NCI-H1417 (cell line): ENCODE measurements around the gene AIFM3.

ENCODE experiments used
- DNase-seq, 3 experiments: peaks; one replicate each; lab custom pipeline; 2025; lab: John Stamatoyannopoulos, UW

The AIFM3 gene

DNA sequence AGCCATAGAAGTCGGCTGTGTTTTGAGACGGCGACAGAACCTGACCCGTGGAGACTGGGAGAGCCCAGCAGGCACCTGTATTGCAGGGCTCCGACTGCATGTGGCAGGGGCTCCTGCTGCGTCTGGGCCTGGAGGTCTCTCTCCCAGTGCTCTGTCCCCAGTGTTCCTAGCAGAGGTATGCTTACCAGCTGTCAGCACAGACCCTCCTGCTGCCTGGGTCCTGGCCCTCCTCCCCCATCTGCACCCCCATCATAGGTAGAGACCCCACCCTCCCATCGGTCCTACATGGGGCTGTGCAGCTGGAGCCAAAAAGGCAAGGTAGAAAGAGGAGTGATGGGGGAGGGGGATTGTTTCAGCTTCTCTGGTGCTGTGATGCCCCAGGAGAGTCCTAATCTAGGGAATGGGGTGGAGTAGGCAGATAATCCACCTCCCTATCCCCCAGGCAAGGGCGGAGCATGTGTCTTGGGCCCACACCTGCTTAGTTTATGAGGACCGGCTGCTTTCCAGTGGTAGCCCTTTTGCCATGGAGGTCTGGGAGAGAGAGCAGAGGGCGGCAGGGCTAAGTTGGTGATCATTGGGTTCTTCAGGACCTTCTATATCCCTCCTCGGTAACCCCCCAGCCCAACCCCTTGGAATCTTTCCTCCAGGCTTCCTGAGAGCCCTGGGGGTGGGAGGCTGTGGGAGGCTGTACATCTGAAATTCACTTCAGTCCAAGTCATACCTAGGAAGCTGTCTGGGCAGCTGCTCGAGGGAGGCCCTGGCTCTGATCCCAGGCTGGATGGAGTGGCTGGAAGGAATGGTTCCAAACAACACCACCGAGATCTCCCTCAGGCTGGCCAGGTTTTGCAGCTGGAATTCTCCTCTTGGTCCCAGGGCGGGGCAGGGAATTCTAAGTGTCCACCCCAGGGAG lies 60.0 kb downstream of the AIFM3 start:
- no peak for DNase-seq

DNA sequence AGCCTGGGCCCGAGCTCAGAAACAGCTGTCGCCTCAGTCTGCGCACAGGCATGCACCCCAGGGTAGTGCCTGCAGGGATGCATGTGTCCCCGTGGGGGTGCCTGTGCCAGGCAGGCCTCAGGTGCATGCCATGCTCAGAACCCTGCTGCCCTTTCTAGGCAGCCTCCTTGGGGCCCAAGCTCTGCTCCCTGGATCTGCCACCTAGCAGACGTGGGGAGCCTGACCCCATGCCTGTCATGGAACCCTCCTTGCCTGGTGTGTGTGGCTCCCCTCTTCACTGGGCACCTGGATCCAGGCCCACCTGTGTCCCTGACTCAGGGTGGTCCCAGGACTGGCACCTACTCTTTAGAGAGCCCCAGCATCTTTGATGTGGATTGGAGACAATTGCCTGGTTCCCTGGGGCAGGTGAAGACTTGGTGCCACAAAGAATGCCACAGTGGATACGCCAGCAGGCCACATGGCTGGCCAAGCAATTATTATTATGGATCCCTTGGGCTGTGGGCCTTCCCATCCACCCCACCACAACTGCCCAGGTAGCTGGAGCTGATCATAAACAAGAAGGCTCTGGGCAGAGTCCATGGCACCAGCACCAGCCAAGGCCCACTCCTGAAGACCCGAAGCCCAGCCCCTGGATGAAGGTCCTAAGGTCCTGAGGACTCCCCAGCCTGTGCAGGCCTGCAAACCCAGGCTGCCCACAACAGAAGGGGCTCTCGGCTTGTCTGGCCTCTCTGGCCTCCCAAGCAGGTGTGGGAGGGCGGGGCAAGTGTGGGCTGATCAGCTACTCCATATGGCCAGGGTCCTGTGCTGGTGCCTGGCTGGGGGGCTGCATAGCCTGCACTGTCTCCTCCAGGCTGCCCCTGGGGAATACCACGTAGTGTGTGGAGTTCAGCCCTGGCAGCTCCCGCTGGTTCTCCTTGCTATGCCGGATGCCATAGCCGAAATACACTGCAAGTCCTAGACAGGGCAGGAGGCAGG lies 61.5 kb downstream of the AIFM3 start:
- DNase-seq: no peak

DNA sequence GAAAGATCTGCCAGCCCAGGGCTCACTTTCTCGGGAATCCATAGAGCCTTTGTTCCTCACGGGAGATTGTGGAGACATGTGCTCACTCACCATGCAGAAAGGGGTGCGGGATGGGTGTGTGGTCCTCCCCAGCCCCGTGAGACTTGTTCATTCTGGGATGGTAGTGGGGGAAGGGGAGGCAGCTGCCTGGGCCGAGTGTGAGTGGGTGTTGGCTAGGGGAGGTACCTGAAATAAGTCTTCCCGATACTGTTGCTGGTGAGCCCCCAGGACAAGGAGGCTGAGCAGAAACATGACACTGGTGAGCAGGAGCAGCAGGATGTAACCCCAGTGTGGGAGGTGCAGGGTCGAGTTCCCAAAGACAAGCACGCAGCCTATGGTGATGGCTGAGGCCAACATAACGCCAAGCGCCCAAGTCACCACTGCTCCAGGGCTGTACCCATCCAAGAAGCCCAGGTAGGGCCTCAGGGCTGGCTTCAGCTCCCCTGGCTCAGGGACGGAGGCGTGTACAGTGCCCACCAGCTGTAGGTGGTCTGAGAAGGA lies 62.5 kb downstream of the AIFM3 start:
- DNase-seq: no peak

DNA sequence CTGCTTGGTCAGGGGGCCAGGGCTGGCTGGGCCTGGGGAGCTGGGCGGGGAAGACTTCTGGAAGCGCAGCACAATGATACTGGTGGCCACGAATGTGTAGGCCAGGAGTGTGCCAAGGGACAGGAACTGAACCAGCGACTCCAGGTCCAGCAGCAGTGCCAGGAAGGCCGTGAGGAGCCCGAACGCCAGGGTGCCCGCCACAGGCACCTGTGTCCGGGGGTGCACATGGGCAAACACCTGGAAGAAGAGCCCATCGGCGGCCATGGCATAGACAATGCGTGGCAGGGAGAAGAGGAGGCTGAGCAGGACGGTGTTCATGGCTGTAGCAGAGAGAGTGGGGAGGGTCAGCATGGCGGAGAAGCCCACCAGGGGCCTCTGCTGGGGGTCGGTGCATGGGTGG lies 63.0 kb downstream of the AIFM3 start:
- no peak for DNase-seq
